HL-60 (cell line): ENCODE results near the gene KSR1.
"Not testable (repeated sequence)": the region's sequence is repeated elsewhere in the genome, so short reads cannot be mapped to it uniquely, and the experiment has no call there.

ENCODE experiments used
- DNase-seq, 2 experiments: peaks; one replicate each; pipeline ENCODE4 v3.0.0-alpha.2; 2010 to 2020; ENCODE audit warnings: low read depth in 1 of 2, low spot score in 1 of 2
- H3K27ac ChIP-seq: fragments of 250-450 bp; sonication (Bioruptor Pico); replicated peaks from 2 replicates; pipeline ENCODE4 v1.5.1; 2020; ENCODE audit warnings: mild to moderate bottlenecking, moderate library complexity
- H3K27me3 ChIP-seq: fragments of 250-450 bp; sonication (Bioruptor Pico); 2 replicates; pipeline ENCODE4 v1.5.1; 2021; ENCODE audit warnings: mild to moderate bottlenecking, moderate library complexity; ENCODE audit not compliant: insufficient read depth, poor library complexity, severe bottlenecking
- H3K4me3 ChIP-seq: replicated peaks from 2 replicates; pipeline ENCODE4 v1.5.1; 2011; ENCODE audit warnings: mild to moderate bottlenecking, control low read depth, low read length; ENCODE audit not compliant: insufficient read depth
- GABPA ChIP-seq: IDR thresholded peaks from 2 replicates; pipeline ENCODE4 v1.6.1; 2012; ENCODE audit warnings: low read depth
- POLR2AphosphoS5 ChIP-seq: IDR thresholded peaks from 2 replicates; pipeline ENCODE4 v1.6.1; 2012; ENCODE audit warnings: low read depth
- SPI1 ChIP-seq: IDR thresholded peaks from 2 replicates; pipeline ENCODE4 v1.6.1; 2012; ENCODE audit warnings: low read depth, mild to moderate bottlenecking, borderline replicate concordance
- TF ChIP-seq, protein P1 (sequence below): IDR thresholded peaks from one replicate; pipeline ENCODE4 v1.5.1; 2011; ENCODE audit warnings: low read length, control low read depth, inconsistent platforms; ENCODE audit not compliant: insufficient read depth
- TF ChIP-seq, protein P2 (sequence below): IDR thresholded peaks from 2 replicates; pipeline ENCODE4 v1.6.1; 2012; ENCODE audit warnings: low read depth; ENCODE audit not compliant: insufficient replicate concordance

Gene KSR1

DNA sequence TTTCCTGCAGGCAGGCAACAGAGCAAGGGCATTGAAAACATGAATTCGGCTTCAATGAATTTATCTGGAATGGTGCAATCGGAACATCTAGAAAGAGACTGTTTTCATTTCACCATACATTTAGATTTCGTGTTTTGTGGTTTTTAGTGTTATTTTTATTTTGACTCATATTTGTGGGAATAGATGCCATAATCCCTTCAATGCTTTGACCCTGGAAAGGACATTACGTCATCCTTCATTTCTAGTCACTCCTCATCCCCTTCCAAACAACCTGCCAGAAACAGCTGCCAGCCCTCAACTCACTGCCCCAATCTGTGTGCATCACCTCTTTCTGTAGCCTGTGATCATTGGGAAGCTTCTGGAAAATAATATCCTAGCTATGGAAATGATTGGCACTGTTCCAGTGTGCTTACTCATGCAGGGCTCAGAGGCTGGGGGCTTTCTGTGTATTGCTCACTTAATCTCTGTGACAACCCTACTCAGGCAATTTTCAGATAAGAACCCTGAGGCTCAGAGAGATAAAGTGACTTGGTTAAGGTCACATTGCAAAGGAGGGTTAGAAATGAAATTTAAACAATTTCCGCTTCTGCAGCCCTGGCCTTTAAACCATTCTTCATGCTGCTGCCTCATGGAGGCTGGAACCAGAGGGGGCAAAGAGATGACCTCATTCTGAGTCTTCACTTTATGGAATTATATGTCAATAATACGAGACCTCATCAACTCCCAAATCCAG is 9.5 kb upstream of the KSR1 start:
- TF ChIP-seq, protein P1, sequence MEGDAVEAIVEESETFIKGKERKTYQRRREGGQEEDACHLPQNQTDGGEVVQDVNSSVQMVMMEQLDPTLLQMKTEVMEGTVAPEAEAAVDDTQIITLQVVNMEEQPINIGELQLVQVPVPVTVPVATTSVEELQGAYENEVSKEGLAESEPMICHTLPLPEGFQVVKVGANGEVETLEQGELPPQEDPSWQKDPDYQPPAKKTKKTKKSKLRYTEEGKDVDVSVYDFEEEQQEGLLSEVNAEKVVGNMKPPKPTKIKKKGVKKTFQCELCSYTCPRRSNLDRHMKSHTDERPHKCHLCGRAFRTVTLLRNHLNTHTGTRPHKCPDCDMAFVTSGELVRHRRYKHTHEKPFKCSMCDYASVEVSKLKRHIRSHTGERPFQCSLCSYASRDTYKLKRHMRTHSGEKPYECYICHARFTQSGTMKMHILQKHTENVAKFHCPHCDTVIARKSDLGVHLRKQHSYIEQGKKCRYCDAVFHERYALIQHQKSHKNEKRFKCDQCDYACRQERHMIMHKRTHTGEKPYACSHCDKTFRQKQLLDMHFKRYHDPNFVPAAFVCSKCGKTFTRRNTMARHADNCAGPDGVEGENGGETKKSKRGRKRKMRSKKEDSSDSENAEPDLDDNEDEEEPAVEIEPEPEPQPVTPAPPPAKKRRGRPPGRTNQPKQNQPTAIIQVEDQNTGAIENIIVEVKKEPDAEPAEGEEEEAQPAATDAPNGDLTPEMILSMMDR: no peak
- no peak for TF ChIP-seq POLR2AphosphoS5
- no peak for TF ChIP-seq GABPA
- no peak for TF ChIP-seq SPI1
- TF ChIP-seq, protein P2, sequence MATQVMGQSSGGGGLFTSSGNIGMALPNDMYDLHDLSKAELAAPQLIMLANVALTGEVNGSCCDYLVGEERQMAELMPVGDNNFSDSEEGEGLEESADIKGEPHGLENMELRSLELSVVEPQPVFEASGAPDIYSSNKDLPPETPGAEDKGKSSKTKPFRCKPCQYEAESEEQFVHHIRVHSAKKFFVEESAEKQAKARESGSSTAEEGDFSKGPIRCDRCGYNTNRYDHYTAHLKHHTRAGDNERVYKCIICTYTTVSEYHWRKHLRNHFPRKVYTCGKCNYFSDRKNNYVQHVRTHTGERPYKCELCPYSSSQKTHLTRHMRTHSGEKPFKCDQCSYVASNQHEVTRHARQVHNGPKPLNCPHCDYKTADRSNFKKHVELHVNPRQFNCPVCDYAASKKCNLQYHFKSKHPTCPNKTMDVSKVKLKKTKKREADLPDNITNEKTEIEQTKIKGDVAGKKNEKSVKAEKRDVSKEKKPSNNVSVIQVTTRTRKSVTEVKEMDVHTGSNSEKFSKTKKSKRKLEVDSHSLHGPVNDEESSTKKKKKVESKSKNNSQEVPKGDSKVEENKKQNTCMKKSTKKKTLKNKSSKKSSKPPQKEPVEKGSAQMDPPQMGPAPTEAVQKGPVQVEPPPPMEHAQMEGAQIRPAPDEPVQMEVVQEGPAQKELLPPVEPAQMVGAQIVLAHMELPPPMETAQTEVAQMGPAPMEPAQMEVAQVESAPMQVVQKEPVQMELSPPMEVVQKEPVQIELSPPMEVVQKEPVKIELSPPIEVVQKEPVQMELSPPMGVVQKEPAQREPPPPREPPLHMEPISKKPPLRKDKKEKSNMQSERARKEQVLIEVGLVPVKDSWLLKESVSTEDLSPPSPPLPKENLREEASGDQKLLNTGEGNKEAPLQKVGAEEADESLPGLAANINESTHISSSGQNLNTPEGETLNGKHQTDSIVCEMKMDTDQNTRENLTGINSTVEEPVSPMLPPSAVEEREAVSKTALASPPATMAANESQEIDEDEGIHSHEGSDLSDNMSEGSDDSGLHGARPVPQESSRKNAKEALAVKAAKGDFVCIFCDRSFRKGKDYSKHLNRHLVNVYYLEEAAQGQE: no peak

DNA sequence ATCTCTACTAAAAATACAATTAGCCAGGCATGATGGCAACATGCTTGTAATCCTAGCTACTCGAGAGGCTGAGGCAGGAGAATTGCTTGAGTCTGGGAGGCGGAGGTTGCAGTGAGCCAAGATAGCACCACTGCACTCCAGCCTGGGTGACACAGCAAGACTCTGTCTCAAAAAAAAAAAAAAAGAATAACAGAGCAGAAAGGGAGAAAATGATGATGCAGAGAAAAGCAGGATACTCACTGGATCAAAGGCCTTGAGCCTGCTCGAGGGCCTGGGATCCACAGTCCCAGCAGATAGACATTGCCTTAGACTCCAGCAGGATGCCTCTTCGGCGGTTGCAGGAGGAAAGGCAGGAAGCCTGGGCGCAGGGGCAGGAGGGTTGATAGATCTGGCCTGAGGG is 7.7 kb upstream of the KSR1 start:
- H3K27me3 ChIP-seq, H3K4me3 ChIP-seq, H3K27ac ChIP-seq, DNase-seq: not testable (repeated sequence)

More for the DNA sequence above, 9.5 kb upstream of the KSR1 start:
- Histone ChIP-seq H3K27ac (no peak overlapping the region), H3K27me3 (no peaks in the 10 kb centered on the region), H3K4me3 (no peak overlapping the region)
- DNase-seq: no peak

DNA sequence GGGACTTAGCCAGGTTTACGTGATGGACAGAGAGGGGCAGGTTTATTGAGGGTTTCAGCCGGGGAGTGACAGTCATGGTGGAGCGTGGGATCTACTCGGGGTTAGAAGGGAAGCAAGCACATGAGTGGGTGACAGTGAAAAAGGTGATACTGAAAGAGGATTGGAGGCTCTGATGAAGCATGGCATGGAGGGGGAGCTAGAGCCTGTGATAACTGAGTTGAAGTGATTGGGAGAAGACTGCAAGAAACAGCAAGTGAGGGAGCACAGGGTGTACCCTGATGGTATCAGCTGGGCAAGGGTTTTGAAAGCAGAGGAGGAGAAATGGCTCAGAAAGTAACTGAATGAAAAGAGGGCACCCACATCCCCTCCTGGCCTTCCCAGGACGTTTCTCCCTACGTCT is 6.7 kb upstream of the KSR1 start:
- TF ChIP-seq GABPA: no peak
- no peak for TF ChIP-seq POLR2AphosphoS5
- TF ChIP-seq SPI1: no peak
- TF ChIP-seq, protein P2: no peak
- TF ChIP-seq, protein P1: no peak
- Histone ChIP-seq H3K4me3 (no peak overlapping the region), H3K27ac (no peak overlapping the region), H3K27me3 (no peaks in the 10 kb centered on the region)
- DNase-seq: no peak

DNA sequence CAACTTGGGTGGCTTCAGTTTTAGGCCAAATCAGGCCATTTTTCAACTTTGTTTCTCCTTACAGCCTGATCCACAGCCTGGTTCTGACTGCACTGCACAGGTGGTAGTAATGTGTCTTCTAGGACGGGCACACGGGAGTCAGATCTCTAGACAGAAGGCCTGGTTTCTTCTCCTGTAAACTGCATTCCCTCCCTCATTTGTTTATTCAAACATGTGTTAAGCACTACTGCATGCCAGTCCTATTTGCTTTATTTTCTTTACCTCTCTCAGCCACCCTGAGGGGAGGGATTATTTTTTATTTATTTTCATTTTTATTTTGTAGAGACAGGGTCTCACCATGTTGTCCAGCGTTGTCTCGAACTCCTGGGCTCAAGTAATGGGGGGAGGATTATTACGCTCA is 6.3 kb upstream of the KSR1 start:
- no peaks in the 10 kb centered on the region for H3K27me3 ChIP-seq
- DNase-seq: no peak

More for the DNA sequence above, 6.3 kb upstream of the KSR1 start:
- TF ChIP-seq, protein P2: no peak
- TF ChIP-seq, protein P1: no peak
- no peak for TF ChIP-seq SPI1
- TF ChIP-seq POLR2AphosphoS5: no peak
- TF ChIP-seq GABPA: no peak
- Histone ChIP-seq H3K27ac (no peak overlapping the region), H3K4me3 (no peak overlapping the region)
